ENCODE results near the gene CD151.

Gene CD151

DNA sequence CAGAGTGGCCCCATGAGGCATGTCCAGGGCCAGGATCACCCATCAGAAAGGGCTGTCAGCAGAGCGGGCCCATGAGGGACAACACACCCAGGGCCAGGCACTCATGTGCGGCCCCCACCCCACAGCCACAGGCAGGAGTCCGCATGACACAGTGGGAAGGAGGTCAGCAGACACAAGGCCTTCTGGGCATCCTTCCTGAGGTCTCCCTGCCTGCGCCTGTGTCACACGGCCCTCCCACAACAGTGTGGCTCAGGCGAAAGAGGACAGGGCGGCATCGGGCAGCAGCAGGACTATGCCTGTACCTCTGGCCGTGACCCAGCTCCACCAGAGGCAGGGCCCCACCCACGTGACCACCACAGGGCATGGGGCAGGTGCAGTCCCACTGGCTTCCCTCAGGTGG is 50.8 kb downstream of the CD151 start:
- TF ChIP-seq TAF1 (IDR thresholded peaks at IDR 0.05; ENCODE audit: borderline replicate concordance, insufficient read depth, low read length) (no peak), FOXP2 (optimal IDR thresholded peaks at IDR 0.05; ENCODE audit: borderline replicate concordance, extremely low read depth, extremely low read length, insufficient read depth) (no peak), POLR2AphosphoS5 (IDR thresholded peaks at IDR 0.05; ENCODE audit: low read depth, low read length) (no peak), SIN3A (IDR thresholded peaks at IDR 0.05; ENCODE audit: borderline replicate concordance, insufficient read depth, low read length) (no peak)
- TF ChIP-seq, protein P1, sequence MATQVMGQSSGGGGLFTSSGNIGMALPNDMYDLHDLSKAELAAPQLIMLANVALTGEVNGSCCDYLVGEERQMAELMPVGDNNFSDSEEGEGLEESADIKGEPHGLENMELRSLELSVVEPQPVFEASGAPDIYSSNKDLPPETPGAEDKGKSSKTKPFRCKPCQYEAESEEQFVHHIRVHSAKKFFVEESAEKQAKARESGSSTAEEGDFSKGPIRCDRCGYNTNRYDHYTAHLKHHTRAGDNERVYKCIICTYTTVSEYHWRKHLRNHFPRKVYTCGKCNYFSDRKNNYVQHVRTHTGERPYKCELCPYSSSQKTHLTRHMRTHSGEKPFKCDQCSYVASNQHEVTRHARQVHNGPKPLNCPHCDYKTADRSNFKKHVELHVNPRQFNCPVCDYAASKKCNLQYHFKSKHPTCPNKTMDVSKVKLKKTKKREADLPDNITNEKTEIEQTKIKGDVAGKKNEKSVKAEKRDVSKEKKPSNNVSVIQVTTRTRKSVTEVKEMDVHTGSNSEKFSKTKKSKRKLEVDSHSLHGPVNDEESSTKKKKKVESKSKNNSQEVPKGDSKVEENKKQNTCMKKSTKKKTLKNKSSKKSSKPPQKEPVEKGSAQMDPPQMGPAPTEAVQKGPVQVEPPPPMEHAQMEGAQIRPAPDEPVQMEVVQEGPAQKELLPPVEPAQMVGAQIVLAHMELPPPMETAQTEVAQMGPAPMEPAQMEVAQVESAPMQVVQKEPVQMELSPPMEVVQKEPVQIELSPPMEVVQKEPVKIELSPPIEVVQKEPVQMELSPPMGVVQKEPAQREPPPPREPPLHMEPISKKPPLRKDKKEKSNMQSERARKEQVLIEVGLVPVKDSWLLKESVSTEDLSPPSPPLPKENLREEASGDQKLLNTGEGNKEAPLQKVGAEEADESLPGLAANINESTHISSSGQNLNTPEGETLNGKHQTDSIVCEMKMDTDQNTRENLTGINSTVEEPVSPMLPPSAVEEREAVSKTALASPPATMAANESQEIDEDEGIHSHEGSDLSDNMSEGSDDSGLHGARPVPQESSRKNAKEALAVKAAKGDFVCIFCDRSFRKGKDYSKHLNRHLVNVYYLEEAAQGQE (IDR thresholded peaks at IDR 0.05; ENCODE audit: insufficient read depth in 1 of 2, low read depth in 2 of 2, low read length in 2 of 2): no peak

DNA sequence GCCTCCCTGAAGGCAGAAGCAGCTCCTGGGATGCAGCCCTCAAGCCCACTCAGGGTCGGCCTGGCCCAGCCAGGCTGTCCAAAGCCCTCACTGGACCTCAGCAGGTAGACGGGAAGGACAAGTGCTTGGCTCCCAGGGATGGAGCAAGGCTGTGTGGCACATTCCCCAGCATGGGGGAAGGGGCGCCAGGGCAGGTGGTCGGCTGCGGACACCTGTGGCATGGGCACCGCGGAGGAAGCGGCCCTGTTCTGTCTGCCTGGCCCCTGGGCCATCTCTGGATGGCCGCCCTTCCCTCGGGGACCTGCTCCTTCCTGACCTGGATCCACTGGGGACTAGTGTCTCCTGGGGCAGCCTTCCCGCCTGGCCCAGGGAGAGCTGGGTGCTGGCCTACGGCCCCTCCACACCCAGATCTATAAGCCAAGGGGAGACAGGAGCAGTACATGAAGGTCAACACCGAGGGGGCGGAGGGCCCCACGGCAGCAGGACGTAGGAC is 51.9 kb downstream of the CD151 start:
- TF ChIP-seq POLR2AphosphoS5 (IDR thresholded peaks at IDR 0.05; ENCODE audit: low read depth, low read length) (no peak), FOXP2 (optimal IDR thresholded peaks at IDR 0.05; ENCODE audit: borderline replicate concordance, extremely low read depth, extremely low read length, insufficient read depth) (no peak), SIN3A (IDR thresholded peaks at IDR 0.05; ENCODE audit: borderline replicate concordance, insufficient read depth, low read length) (no peak), TAF1 (IDR thresholded peaks at IDR 0.05; ENCODE audit: borderline replicate concordance, insufficient read depth, low read length) (no peak)
- TF ChIP-seq, protein P1 (IDR thresholded peaks at IDR 0.05; ENCODE audit: insufficient read depth in 1 of 2, low read depth in 2 of 2, low read length in 2 of 2): no peak

DNA sequence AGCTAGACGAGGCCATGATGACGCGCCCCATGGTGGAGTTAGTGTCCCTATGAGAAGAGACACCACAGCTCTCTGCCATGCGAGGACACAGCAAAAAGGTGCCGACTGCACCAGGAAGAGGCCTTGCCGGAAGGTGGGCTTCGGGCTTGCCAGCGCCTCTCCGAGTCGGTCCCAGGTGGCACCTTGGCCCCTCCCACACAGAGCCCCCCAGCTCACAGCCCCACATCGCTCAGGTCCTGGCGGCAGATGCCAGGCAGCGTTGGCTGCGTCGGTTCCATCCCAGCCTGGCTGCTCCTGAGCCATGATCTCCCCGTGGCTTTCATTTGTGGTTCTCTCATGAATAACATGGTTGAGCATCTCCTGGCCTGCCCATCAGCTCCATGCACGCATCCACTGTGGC is 53.8 kb downstream of the CD151 start:
- no peak for TF ChIP-seq SIN3A (IDR thresholded peaks at IDR 0.05; ENCODE audit: borderline replicate concordance, insufficient read depth, low read length)
- no peak for TF ChIP-seq TAF1 (IDR thresholded peaks at IDR 0.05; ENCODE audit: borderline replicate concordance, insufficient read depth, low read length)
- TF ChIP-seq, protein P1 (IDR thresholded peaks at IDR 0.05; ENCODE audit: insufficient read depth in 1 of 2, low read depth in 2 of 2, low read length in 2 of 2): no peak
- TF ChIP-seq FOXP2 (optimal IDR thresholded peaks at IDR 0.05; ENCODE audit: borderline replicate concordance, extremely low read depth, extremely low read length, insufficient read depth): no peak
- no peak for TF ChIP-seq POLR2AphosphoS5 (IDR thresholded peaks at IDR 0.05; ENCODE audit: low read depth, low read length)

DNA sequence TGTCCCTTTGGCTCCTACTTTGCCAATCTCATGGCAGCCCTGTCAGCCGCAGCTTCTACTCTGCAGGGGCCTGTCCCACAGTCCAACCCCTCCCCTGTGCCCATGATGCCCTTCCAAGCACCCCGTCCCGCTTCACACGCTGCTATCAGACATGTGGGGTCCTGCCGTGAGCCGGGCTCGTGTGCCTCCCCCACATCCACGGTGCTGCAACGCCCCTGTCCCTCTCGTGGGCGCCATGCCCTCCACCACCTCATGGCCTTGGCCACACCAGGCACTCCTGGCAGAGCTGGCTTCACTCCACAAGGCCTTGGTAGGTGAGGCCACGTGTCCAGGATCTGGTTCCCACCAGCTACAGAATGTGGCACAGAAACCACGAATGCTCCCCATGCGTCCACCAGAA is 54.8 kb downstream of the CD151 start:
- no peak for TF ChIP-seq TAF1 (IDR thresholded peaks at IDR 0.05; ENCODE audit: borderline replicate concordance, insufficient read depth, low read length)
- TF ChIP-seq, protein P1 (IDR thresholded peaks at IDR 0.05; ENCODE audit: insufficient read depth in 1 of 2, low read depth in 2 of 2, low read length in 2 of 2): no peak
- no peak for TF ChIP-seq SIN3A (IDR thresholded peaks at IDR 0.05; ENCODE audit: borderline replicate concordance, insufficient read depth, low read length)
- TF ChIP-seq FOXP2 (optimal IDR thresholded peaks at IDR 0.05; ENCODE audit: borderline replicate concordance, extremely low read depth, extremely low read length, insufficient read depth): no peak
- no peak for TF ChIP-seq POLR2AphosphoS5 (IDR thresholded peaks at IDR 0.05; ENCODE audit: low read depth, low read length)

Data from PFSK-1 (cell line).